Tibial nerve (tissue), 4 donors: ENCODE data around the gene SLC12A1. TPM values are rescaled to one million over a fixed set of nuclear protein-coding genes. Genes with fewer than 3 reads are reported as not detected.

Experiments
- DNase-seq, 2 donors: peaks; one replicate each; pipeline ENCODE4 v3.0.0-alpha.2; 2019; ENCODE audit warnings: low spot score in 2 of 2
- H3K27ac ChIP-seq, 4 donors: fragments of 200-600 bp; sonication (generic) in 3 of 4; one replicate each; pipeline ENCODE4 v1.5.1; 2017 to 2019; ENCODE audit warnings: mild to moderate bottlenecking in 1 of 4
- H3K27me3 ChIP-seq, 2 donors: fragments of 200-600 bp; sonication (generic) in 1 of 2; one replicate each; pipeline versions ENCODE4 v1.5.1 to v1.6.0; 2017 to 2019
- H3K36me3 ChIP-seq, 3 donors: fragments of 200-600 bp; sonication (generic); one replicate each; pipeline ENCODE4 v1.5.1; 2018 to 2019
- H3K4me1 ChIP-seq, 4 donors: fragments of 200-600 bp; sonication (generic) in 3 of 4; one replicate each; pipeline ENCODE4 v1.5.1; 2017 to 2019
- H3K4me3 ChIP-seq, 4 donors: fragments of 200-600 bp; sonication (generic) in 3 of 4; one replicate each; pipeline ENCODE4 v1.5.1; 2017 to 2019; ENCODE audit warnings: mild to moderate bottlenecking in 1 of 4, moderate library complexity in 1 of 4
- H3K9me3 ChIP-seq, 4 donors: fragments of 200-600 bp; sonication (generic) in 3 of 4; one replicate each; pipeline ENCODE4 v1.5.1; 2017 to 2019
- EP300 ChIP-seq, 2 donors: sonication (generic); formaldehyde crosslinking; IDR thresholded peaks; one replicate each; pipeline ENCODE4 v1.6.1; 2017; ENCODE audit warnings: antibody characterized with exemption in 2 of 2, mild to moderate bottlenecking in 1 of 2
- POLR2A ChIP-seq, 2 donors: fragments of 450-650 bp; IDR thresholded peaks; one replicate each; pipeline ENCODE4 v1.6.1; 2017; ENCODE audit warnings: antibody characterized with exemption in 2 of 2, mild to moderate bottlenecking in 2 of 2, moderate library complexity in 2 of 2
- WGBS, 2 donors: methylation state at CpG; one replicate each; pipeline ENCODE4 v1.1.5; 2018; 5-methylcytosine and 5-hydroxymethylcytosine counted together
- total RNA-seq, 4 donors: library from RNA; depleted of rRNA; stranded (reverse); fragments of >200 nt; gene quantifications; one replicate each; pipeline ENCODE4 v1.1.0, GENCODE V29; 2016
- TF ChIP-seq, protein P1 (sequence below), 5 experiments: fragments of 200-600 bp in 3 of 5; fragments of 450-650 bp in 2 of 5; sonication (generic) in 3 of 5; IDR thresholded peaks; one replicate each; pipeline ENCODE4 v1.5.1; 2016 to 2019; ENCODE audit warnings: antibody characterized with exemption in 5 of 5, mild to moderate bottlenecking in 3 of 5, moderate library complexity in 2 of 5

Gene SLC12A1
- total RNA-seq, 4 donors from 2014 or later: not detected

DNA sequence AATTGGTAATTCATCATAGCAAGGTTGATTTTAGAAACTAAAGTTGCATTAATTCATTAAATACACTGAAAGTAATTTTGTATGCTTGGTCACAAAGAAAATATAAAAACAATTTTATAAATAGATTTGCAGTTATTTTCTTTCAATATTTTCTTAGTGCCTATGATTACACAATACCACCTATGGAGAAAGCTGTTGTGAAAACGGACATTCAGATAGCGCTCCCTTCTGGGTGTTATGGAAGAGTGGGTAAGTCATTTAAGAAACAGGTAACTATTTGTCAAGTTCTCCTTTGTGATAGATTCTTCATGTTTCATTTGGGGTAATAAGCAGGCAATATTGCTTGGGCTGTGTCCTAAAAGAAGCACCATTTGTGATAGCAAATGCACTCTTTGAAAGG is 128.2 kb downstream of the SLC12A1 start:
- Histone ChIP-seq H3K4me1 (peaks cover 0 to 30% (median 10%) of the 10 kb centered on the region in 4 donors), H3K27me3 (no peaks in the 10 kb centered on the region), H3K4me3 (no peak overlapping the region), H3K27ac (no peak overlapping the region), H3K36me3 (peaks cover 0 to 54% (median 0%) of the 10 kb centered on the region in 3 donors), H3K9me3 (no peaks in the 10 kb centered on the region)
- 70 to 79% methylated on average over 2 of the region's 2 CpGs for WGBS, 2 donors
- TF ChIP-seq EP300 (IDR thresholded peaks at IDR 0.05) (no peak), POLR2A (IDR thresholded peaks at IDR 0.05) (no peak)
- TF ChIP-seq, protein P1, sequence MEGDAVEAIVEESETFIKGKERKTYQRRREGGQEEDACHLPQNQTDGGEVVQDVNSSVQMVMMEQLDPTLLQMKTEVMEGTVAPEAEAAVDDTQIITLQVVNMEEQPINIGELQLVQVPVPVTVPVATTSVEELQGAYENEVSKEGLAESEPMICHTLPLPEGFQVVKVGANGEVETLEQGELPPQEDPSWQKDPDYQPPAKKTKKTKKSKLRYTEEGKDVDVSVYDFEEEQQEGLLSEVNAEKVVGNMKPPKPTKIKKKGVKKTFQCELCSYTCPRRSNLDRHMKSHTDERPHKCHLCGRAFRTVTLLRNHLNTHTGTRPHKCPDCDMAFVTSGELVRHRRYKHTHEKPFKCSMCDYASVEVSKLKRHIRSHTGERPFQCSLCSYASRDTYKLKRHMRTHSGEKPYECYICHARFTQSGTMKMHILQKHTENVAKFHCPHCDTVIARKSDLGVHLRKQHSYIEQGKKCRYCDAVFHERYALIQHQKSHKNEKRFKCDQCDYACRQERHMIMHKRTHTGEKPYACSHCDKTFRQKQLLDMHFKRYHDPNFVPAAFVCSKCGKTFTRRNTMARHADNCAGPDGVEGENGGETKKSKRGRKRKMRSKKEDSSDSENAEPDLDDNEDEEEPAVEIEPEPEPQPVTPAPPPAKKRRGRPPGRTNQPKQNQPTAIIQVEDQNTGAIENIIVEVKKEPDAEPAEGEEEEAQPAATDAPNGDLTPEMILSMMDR (IDR thresholded peaks at IDR 0.05): no peak
- no peak for DNase-seq

DNA sequence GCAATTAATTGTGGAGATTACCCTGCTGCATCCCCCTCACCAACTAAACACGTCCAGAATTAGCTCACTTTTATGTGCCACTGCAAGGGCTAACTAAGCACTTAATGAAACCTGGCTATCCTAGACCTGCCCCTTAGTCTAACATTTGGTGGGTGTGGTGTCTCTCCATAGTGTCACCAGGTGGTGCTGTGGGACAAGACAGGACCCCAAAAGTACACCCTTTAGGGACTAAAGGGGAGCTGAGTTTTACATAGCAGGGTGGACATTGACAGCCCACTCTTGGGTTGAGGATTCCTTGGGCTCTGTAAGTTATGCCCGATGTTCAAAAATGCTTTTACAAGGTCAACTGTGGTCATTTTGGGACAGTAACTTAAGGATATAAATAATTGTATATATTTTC is 130.8 kb downstream of the SLC12A1 start:
- H3K9me3 ChIP-seq: no peaks in the 10 kb centered on the region
- no peak overlapping the region for H3K27ac ChIP-seq
- no peak overlapping the region for H3K4me3 ChIP-seq
- H3K36me3 ChIP-seq: peaks cover 0 to 76% (median 0%) of the 10 kb centered on the region in 3 donors
- DNase-seq: no peak
- H3K4me1 ChIP-seq: peaks cover 0 to 21% (median 6%) of the 10 kb centered on the region in 4 donors
- 68 to 81% methylated on average over 2 of the region's 2 CpGs for WGBS, 2 donors
- H3K27me3 ChIP-seq: no peaks in the 10 kb centered on the region
- no peak for TF ChIP-seq EP300 (IDR thresholded peaks at IDR 0.05)
- TF ChIP-seq, protein P1 (IDR thresholded peaks at IDR 0.05): peak in 2 of 5 experiments; percentile 18 to 19

DNA sequence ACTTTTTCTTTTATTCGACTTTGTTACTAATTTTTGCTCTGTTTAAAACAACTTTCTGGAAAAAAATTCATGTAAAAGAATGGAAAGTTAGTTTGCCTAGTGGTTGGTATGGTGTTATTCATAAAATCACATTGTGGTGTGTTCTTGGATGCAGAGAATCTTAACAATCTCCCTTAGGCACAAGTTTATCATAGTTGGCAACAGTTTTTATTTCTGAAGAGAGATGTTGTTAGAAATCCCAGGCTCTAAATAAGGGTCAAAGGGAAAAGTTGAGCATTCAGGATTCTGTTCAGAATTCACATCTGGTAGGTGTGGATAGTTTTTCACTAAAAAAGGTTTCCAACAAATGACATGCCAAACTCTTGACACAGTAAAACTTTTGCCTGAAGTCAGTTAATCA is 131.5 kb downstream of the SLC12A1 start:
- Histone ChIP-seq H3K36me3 (peaks cover 0 to 83% (median 0%) of the 10 kb centered on the region in 3 donors), H3K9me3 (no peaks in the 10 kb centered on the region), H3K27ac (no peak overlapping the region), H3K4me1 (peaks cover 0 to 15% (median under 1%) of the 10 kb centered on the region in 4 donors), H3K27me3 (no peaks in the 10 kb centered on the region), H3K4me3 (no peak overlapping the region)
- TF ChIP-seq POLR2A (IDR thresholded peaks at IDR 0.05): no peak
- TF ChIP-seq EP300 (IDR thresholded peaks at IDR 0.05): no peak
- TF ChIP-seq, protein P1 (IDR thresholded peaks at IDR 0.05): no peak
- WGBS, 2 donors: 44 to 57% methylated on average over 1 of the region's 1 CpG
- no peak for DNase-seq

DNA sequence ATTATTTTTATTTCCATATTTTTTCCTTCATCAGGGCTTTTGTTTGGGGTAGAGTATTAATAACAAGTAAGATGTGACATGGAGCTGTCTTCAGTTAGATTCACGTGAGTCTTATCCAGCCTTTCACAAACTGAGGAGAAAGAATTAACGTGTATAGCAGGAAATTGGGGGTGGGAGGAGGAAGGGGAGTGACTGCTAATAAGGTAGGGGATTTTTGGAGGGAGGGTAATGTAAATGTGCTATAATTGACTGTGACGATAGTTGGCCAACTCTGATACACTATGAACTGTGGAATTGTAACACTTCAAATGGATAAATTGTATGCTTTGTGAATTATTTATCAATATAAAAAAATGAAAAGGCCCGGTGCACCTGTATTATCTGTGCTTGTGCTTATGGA is 134.0 kb downstream of the SLC12A1 start:
- H3K36me3 ChIP-seq: peaks cover 0 to 89% (median 0%) of the 10 kb centered on the region in 3 donors
- TF ChIP-seq EP300 (IDR thresholded peaks at IDR 0.05) (no peak), POLR2A (IDR thresholded peaks at IDR 0.05) (no peak)
- TF ChIP-seq, protein P1 (IDR thresholded peaks at IDR 0.05): no peak
- no peak overlapping the region for H3K4me3 ChIP-seq
- DNase-seq: no peak
- 80 to 83% methylated on average over 4 of the region's 4 CpGs for WGBS, 2 donors
- H3K9me3 ChIP-seq: no peaks in the 10 kb centered on the region
- no peak overlapping the region for H3K27ac ChIP-seq
- H3K27me3 ChIP-seq: no peaks in the 10 kb centered on the region
- H3K4me1 ChIP-seq: no peaks in the 10 kb centered on the region

DNA sequence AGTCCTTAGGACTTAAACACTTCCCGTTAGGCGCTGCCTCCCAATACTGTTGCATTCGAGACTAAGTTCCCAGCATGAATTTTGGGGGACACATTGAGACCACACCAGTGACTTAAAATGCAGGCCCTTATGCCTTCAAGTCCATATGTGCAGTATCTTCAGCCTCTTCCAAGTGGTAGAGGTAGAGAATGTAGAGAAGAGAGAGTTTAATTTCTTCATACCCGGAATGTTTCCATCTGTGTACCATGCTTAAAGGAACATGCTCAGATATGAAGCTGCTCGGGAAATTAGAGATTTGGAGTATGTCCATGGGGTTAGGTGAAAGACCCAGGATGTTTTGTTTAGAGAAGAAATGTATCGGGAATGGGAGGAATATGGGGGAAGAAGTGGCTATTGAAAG is 137.8 kb downstream of the SLC12A1 start:
- TF ChIP-seq POLR2A (IDR thresholded peaks at IDR 0.05) (no peak), EP300 (IDR thresholded peaks at IDR 0.05) (no peak)
- TF ChIP-seq, protein P1 (IDR thresholded peaks at IDR 0.05): no peak
- H3K9me3 ChIP-seq: no peaks in the 10 kb centered on the region
- H3K4me1 ChIP-seq: no peaks in the 10 kb centered on the region
- no peak for DNase-seq
- no peaks in the 10 kb centered on the region for H3K27me3 ChIP-seq
- no peak overlapping the region for H3K27ac ChIP-seq
- H3K36me3 ChIP-seq: peaks cover 0 to 62% (median 0%) of the 10 kb centered on the region in 3 donors
- H3K4me3 ChIP-seq: no peak overlapping the region
- WGBS, 2 donors: 88 to 90% methylated on average over 6 of the region's 6 CpGs
